DOHH2 (cell line): Measurements from ENCODE around the gene AXDND1.

Source experiments
- H3F3A ChIP-seq: fragments of 200-600 bp; sonication (generic), shearing (Covaris generic); 2 replicates; pipeline ENCODE4 v1.6.0; 2016; ENCODE audit warnings: antibody characterized with exemption, mild to moderate bottlenecking; ENCODE audit not compliant: control insufficient read depth, insufficient read depth
- H3K27ac ChIP-seq: fragments of 200-600 bp; sonication (generic); 2 replicates; pipeline ENCODE4 v1.5.1; 2014; ENCODE audit warnings: low read depth, mild to moderate bottlenecking, low read length, moderate library complexity
- H3K27me3 ChIP-seq: fragments of 200-600 bp; sonication (generic); 2 replicates; pipeline ENCODE4 v1.6.1; 2014; ENCODE audit warnings: mild to moderate bottlenecking, low read length, mixed read lengths; ENCODE audit not compliant: control insufficient read depth
- H3K36me3 ChIP-seq: fragments of 200-600 bp; sonication (generic); 2 replicates; pipeline ENCODE4 v1.6.1; 2014; ENCODE audit warnings: mild to moderate bottlenecking, low read length, moderate library complexity, mixed read lengths; ENCODE audit not compliant: control insufficient read depth
- H3K4me1 ChIP-seq: fragments of 200-600 bp; sonication (generic); 2 replicates; pipeline ENCODE4 v1.6.1; 2014; ENCODE audit warnings: mild to moderate bottlenecking, low read length, mixed read lengths; ENCODE audit not compliant: control insufficient read depth
- H3K4me2 ChIP-seq: fragments of 200-600 bp; sonication (generic); 2 replicates; pipeline ENCODE4 v1.6.0; 2014; ENCODE audit warnings: mild to moderate bottlenecking, low read length, moderate library complexity
- H3K4me3 ChIP-seq: fragments of 200-600 bp; sonication (generic); 2 replicates; pipeline ENCODE4 v1.5.1; 2014; ENCODE audit warnings: mild to moderate bottlenecking, low read length, mixed read lengths
- H3K79me2 ChIP-seq: fragments of 200-600 bp; sonication (generic); 2 replicates; pipeline ENCODE4 v1.6.1; 2014; ENCODE audit warnings: mild to moderate bottlenecking, low read length, mixed read lengths; ENCODE audit not compliant: control insufficient read depth
- H3K9me2 ChIP-seq: fragments of 200-600 bp; sonication (generic); replicated peaks from 2 replicates; pipeline ENCODE4 v1.6.1; 2014; ENCODE audit warnings: mild to moderate bottlenecking, low read length, mixed read lengths; ENCODE audit not compliant: control insufficient read depth
- H3K9me3 ChIP-seq: fragments of 200-600 bp; sonication (generic); 2 replicates; pipeline ENCODE4 v1.6.1; 2014; ENCODE audit warnings: antibody characterized with exemption, low read length, mixed read lengths; ENCODE audit not compliant: control insufficient read depth, insufficient read depth
- H4K20me1 ChIP-seq: fragments of 200-600 bp; sonication (generic); 2 replicates; pipeline ENCODE4 v1.6.0; 2014; ENCODE audit warnings: low read depth, mild to moderate bottlenecking, antibody characterized with exemption, low read length, moderate library complexity; ENCODE audit not compliant: control insufficient read depth, insufficient read depth
- CTCF ChIP-seq: fragments of 200-600 bp; sonication (generic); IDR thresholded peaks from one replicate; pipeline ENCODE4 v1.5.1; 2014; ENCODE audit warnings: antibody characterized with exemption, mild to moderate bottlenecking, low read depth, low read length; ENCODE audit not compliant: poor library complexity, severe bottlenecking
- EZH2phosphoT487 ChIP-seq: fragments of 200-600 bp; sonication (generic); IDR thresholded peaks from 2 replicates; pipeline ENCODE4 v1.6.1; 2017; ENCODE audit warnings: borderline replicate concordance, mild to moderate bottlenecking, antibody characterized with exemption, low read length, moderate library complexity, mixed read lengths

AXDND1 gene

DNA sequence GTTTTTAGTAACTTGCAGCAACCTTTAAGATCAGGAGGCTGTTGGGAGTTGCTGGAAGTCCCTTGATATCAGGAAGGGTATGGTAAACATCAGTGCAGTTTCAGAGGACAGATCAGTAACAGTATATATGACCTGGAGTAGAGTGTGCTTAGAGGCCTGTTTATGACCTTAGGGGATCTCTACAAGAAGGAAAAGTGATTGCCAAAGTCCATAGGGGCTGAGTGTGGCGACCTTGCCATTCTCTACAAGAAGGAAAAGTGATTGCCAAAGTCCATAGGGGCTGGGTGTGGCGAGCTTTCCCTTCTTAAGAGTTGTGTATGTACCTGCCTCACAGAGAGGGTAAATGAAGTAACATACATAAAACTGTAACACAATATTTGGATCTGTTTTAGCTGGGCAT lies 28.5 kb upstream of the AXDND1 start:
- H3K9me2 ChIP-seq: no peaks in the 10 kb centered on the region
- H3K4me3 ChIP-seq: no peak overlapping the region
- no peaks in the 10 kb centered on the region for H4K20me1 ChIP-seq
- H3K27ac ChIP-seq: no peak overlapping the region
- H3K36me3 ChIP-seq: peaks cover 20% of the 10 kb centered on the region
- H3K79me2 ChIP-seq: no peaks in the 10 kb centered on the region
- no peaks in the 10 kb centered on the region for H3K27me3 ChIP-seq
- H3F3A ChIP-seq: no peaks in the 10 kb centered on the region
- H3K4me1 ChIP-seq: peaks cover 14% of the 10 kb centered on the region
- TF ChIP-seq EZH2phosphoT487 (no peak), CTCF (no peak)
- no peaks in the 10 kb centered on the region for H3K9me3 ChIP-seq
- no peak overlapping the region for H3K4me2 ChIP-seq

GRCh38 chr1:179337942-179338560 lies 27.7 kb upstream of the AXDND1 start:
- Histone ChIP-seq H3K9me2 (no peaks in the 10 kb centered on the region), H3F3A (no peaks in the 10 kb centered on the region), H3K4me3 (no peak overlapping the region), H3K4me2 (no peak overlapping the region), H3K36me3 (peaks cover 26% of the 10 kb centered on the region), H3K27ac (no peak overlapping the region), H3K9me3 (no peaks in the 10 kb centered on the region), H4K20me1 (no peaks in the 10 kb centered on the region), H3K4me1 (peaks cover 14% of the 10 kb centered on the region), H3K79me2 (no peaks in the 10 kb centered on the region), H3K27me3 (no peaks in the 10 kb centered on the region)
- TF ChIP-seq CTCF (no peak), EZH2phosphoT487 (no peak)

DNA sequence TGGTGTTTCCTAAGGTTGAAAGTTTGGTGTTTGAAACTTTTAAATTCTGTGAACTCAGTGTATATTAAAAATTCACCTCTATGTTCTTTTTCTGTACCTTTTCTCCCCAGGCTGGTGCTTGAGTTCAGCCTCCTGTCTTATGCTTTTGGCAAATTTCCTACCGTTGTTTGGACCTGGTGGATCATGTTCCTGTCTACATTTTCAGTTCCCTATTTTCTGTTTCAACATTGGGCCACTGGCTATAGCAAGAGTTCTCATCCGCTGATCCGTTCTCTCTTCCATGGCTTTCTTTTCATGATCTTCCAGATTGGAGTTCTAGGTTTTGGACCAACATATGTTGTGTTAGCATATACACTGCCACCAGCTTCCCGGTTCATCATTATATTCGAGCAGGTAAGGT lies 24.9 kb upstream of the AXDND1 start:
- Histone ChIP-seq H4K20me1 (no peaks in the 10 kb centered on the region), H3K36me3 (peaks cover 32% of the 10 kb centered on the region)

More for the DNA sequence above, 24.9 kb upstream of the AXDND1 start:
- Histone ChIP-seq H3F3A (no peaks in the 10 kb centered on the region), H3K9me2 (no peaks in the 10 kb centered on the region), H3K4me1 (peaks cover 14% of the 10 kb centered on the region), H3K4me2 (no peak overlapping the region), H3K9me3 (no peaks in the 10 kb centered on the region), H3K79me2 (no peaks in the 10 kb centered on the region), H3K27ac (no peak overlapping the region), H3K27me3 (no peaks in the 10 kb centered on the region), H3K4me3 (no peak overlapping the region)
- no peak for TF ChIP-seq CTCF
- TF ChIP-seq EZH2phosphoT487: no peak
